WERI-Rb-1 (cell line): ENCODE measurements around the gene LYST.

Experiments used
- DNase-seq: peaks from one replicate; pipeline ENCODE4 v3.0.0-alpha.2; 2020
- H3K27ac ChIP-seq: fragments of 250-450 bp; sonication (Bioruptor Pico); 2 replicates; pipeline ENCODE4 v1.5.1; 2020; ENCODE audit warnings: mild to moderate bottlenecking, moderate library complexity
- H3K27me3 ChIP-seq: fragments of 250-450 bp; sonication (Bioruptor Pico); 2 replicates; pipeline ENCODE4 v1.5.1; 2021; ENCODE audit warnings: mild to moderate bottlenecking, low read depth, moderate library complexity; ENCODE audit not compliant: insufficient read depth, severe bottlenecking
- H3K36me3 ChIP-seq: fragments of 250-450 bp; sonication (Bioruptor Pico); 2 replicates; pipeline ENCODE4 v1.5.1; 2020; ENCODE audit warnings: mild to moderate bottlenecking, moderate library complexity
- H3K4me3 ChIP-seq: 2 replicates; pipeline ENCODE4 v1.5.1; 2011; ENCODE audit warnings: low read depth, mild to moderate bottlenecking, control low read depth, low read length
- H3K9me3 ChIP-seq: fragments of 250-450 bp; sonication (Bioruptor Pico); 2 replicates; pipeline ENCODE4 v1.5.1; 2021; ENCODE audit warnings: mild to moderate bottlenecking, moderate library complexity; ENCODE audit not compliant: severe bottlenecking
- TF ChIP-seq, protein P1 (sequence below): IDR thresholded peaks from 2 replicates; pipeline ENCODE4 v1.5.1; 2011; ENCODE audit warnings: low read depth, mild to moderate bottlenecking, control low read depth, inconsistent platforms, low read length

LYST gene

DNA sequence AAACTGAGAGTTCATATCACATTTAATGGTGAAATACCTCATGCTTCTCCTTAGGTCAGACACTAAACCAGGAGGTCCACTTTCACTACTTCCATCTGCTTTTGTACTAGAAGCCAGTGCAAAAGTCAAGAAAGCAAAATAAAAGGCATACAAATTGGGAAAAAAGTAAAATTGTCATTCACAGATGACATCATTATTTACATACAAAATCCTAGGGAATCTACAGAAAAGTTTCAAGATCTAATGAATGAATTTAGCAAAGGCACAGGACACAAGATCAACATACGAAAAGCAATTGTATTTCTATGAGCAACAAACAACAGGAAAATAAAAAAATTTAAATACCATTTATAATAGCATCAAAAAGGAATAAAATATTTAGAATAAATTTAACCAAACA, 41.5 kb downstream of the LYST start:
- no peak overlapping the region for H3K4me3 ChIP-seq
- no peak for DNase-seq
- no peaks in the 10 kb centered on the region for H3K27me3 ChIP-seq
- H3K9me3 ChIP-seq, result no peaks in the 10 kb centered on the region
- no peaks in the 10 kb centered on the region for H3K36me3 ChIP-seq
- H3K27ac ChIP-seq, result no peak overlapping the region
- TF ChIP-seq, protein P1, sequence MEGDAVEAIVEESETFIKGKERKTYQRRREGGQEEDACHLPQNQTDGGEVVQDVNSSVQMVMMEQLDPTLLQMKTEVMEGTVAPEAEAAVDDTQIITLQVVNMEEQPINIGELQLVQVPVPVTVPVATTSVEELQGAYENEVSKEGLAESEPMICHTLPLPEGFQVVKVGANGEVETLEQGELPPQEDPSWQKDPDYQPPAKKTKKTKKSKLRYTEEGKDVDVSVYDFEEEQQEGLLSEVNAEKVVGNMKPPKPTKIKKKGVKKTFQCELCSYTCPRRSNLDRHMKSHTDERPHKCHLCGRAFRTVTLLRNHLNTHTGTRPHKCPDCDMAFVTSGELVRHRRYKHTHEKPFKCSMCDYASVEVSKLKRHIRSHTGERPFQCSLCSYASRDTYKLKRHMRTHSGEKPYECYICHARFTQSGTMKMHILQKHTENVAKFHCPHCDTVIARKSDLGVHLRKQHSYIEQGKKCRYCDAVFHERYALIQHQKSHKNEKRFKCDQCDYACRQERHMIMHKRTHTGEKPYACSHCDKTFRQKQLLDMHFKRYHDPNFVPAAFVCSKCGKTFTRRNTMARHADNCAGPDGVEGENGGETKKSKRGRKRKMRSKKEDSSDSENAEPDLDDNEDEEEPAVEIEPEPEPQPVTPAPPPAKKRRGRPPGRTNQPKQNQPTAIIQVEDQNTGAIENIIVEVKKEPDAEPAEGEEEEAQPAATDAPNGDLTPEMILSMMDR, result no peak

DNA sequence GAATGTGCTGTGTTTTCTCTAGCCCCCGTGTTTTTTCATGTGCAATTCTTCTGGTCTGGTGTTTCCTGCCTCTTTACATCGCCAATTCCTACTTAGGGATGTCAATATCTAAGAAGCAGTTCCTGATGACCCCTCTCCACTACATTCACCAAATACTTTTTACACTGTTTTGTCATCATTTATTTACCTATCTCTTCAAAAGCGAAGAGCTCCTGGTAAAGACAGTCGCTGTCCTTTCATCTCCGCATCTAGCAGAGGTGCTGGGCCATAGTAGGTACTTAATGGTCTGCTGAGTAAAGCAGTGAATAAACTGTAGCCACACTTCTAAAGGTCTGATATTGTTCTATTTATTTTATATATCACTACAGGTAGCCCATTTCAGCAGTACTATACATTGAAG, 43.0 kb downstream of the LYST start:
- H3K9me3 ChIP-seq, result no peaks in the 10 kb centered on the region
- H3K36me3 ChIP-seq, result no peaks in the 10 kb centered on the region
- H3K27ac ChIP-seq, result no peak overlapping the region
- no peak for DNase-seq
- H3K27me3 ChIP-seq, result no peaks in the 10 kb centered on the region
- TF ChIP-seq, protein P1, result no peak
- H3K4me3 ChIP-seq, result no peak overlapping the region

GRCh38 chr1:235822685-235823084, 44.0 kb downstream of the LYST start:
- no peak for DNase-seq
- Histone ChIP-seq H3K27me3 (no peaks in the 10 kb centered on the region), H3K27ac (no peak overlapping the region), H3K4me3 (no peak overlapping the region), H3K9me3 (no peaks in the 10 kb centered on the region), H3K36me3 (no peaks in the 10 kb centered on the region)
- TF ChIP-seq, protein P1, result no peak

- Histone ChIP-seq H3K9me3 (no peaks in the 10 kb centered on the region), H3K4me3 (no peak overlapping the region), H3K36me3 (no peaks in the 10 kb centered on the region), H3K27ac (no peak overlapping the region), H3K27me3 (no peaks in the 10 kb centered on the region)
- TF ChIP-seq, protein P1, result no peak
- no peak for DNase-seq
Observed at GRCh38 chr1:235821361-235821981, 45.2 kb downstream of the LYST start.

DNA sequence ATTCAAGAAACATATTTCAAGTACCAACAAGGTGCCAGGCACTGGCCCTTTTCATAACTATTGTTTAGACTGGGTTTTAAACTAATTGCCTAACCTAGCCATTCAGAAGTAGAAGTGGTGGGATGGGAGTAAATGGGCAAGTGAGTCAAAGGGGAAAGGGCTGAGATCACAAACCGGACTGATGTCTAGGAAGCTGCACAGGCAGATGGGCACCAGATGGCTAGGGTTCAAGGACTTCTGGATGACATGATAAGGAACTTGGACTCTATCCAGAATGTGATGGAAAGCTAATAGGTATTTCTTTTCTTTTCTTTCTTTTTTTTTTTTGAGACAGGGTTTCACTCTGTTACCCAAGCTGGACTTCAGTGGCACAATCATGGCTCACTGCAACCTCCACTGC, 46.6 kb downstream of the LYST start:
- DNase-seq, result no peak
- no peaks in the 10 kb centered on the region for H3K27me3 ChIP-seq

More for the DNA sequence above, 46.6 kb downstream of the LYST start:
- H3K4me3 ChIP-seq, result no peak overlapping the region
- no peaks in the 10 kb centered on the region for H3K36me3 ChIP-seq
- H3K27ac ChIP-seq, result no peak overlapping the region
- TF ChIP-seq, protein P1, result no peak
- no peaks in the 10 kb centered on the region for H3K9me3 ChIP-seq
